Heart right ventricle (tissue), 16 donors: ENCODE data around the gene ARL6. TPM values are rescaled to one million over a fixed set of nuclear protein-coding genes. Genes with fewer than 3 reads are reported as not detected.
A peak's percentile ranks its signal among the peaks of the same experiment; 100 is the strongest.

Experiments used
- ATAC-seq, 8 donors: fragments of 200-7000 bp; cut with Tn5 transposase; one replicate each; pipeline ENCODE4 v1.9.1; 2020; ENCODE audit warnings: mild to moderate bottlenecking in 8 of 8, moderate library complexity in 8 of 8, moderate number of reproducible peaks in 1 of 8
- DNase-seq, 2 donors: peaks; one replicate each; pipeline ENCODE4 v3.0.0-alpha.2; 2020
- H3K27ac ChIP-seq, 10 donors: fragments of 200-600 bp; sonication (generic) in 2 of 10; one replicate each; pipeline versions ENCODE4 v1.5.0 to v1.8.0; 2020 to 2022; ENCODE audit warnings: mild to moderate bottlenecking in 3 of 10
- H3K27me3 ChIP-seq, 7 donors: fragments of 200-600 bp; one replicate each; pipeline ENCODE4 v1.8.0; 2021 to 2022; ENCODE audit warnings: mild to moderate bottlenecking in 2 of 7
- H3K36me3 ChIP-seq, 9 donors: fragments of 200-600 bp; sonication (generic) in 1 of 9; one replicate each; pipeline versions ENCODE4 v1.5.0 to v1.8.0; 2020 to 2022; ENCODE audit warnings: mild to moderate bottlenecking in 2 of 9
- H3K4me1 ChIP-seq, 9 donors: fragments of 200-600 bp; sonication (generic) in 1 of 9; one replicate each; pipeline versions ENCODE4 v1.5.0 to v1.8.0; 2020 to 2022; ENCODE audit warnings: mild to moderate bottlenecking in 4 of 9
- H3K4me3 ChIP-seq, 10 donors: fragments of 200-600 bp; sonication (generic) in 2 of 10; one replicate each; pipeline versions ENCODE4 v1.5.0 to v1.8.0; 2020 to 2022; ENCODE audit warnings: mild to moderate bottlenecking in 7 of 10, moderate library complexity in 2 of 10
- H3K9me3 ChIP-seq, 11 donors: fragments of 200-600 bp in 10 of 11; sonication (generic) in 2 of 11; one replicate each; pipeline versions ENCODE4 v1.5.0 to v1.8.0; 2013 to 2022; ENCODE audit warnings: mild to moderate bottlenecking in 2 of 11, control low read depth in 1 of 11, moderate library complexity in 1 of 11
- WGBS, 2 donors: extraction: QIAGEN DNeasy Blood & Tissue Kit; methylation state at CpG; one replicate each; pipeline ENCODE4 v1.1.7; 2013; ENCODE audit warnings: inconsistent platforms in 1 of 2; 5-methylcytosine and 5-hydroxymethylcytosine counted together
- intact Hi-C, 10 donors: fragments of 100-400 bp; cut with DNase I; formaldehyde crosslinking; loops; one replicate each; pipeline versions ENCODE4 v1.11.1 to v1.14.2; 2022
- polyA plus RNA-seq, 2 donors: library from polyadenylated mRNA; stranded (reverse); fragments of 200-250 nt; gene quantifications; one replicate each; pipeline ENCODE4 v1.2.3, GENCODE V29; 2013
- total RNA-seq, 10 donors: library from RNA; stranded (reverse); fragmentation: NEBNext Ultra II Directional in 3 of 10; extraction: Animal tissue kit (Norgen Biotek cat#: 25700) in 3 of 10; gene quantifications; one replicate each; pipeline versions ENCODE4 v1.2.1 to v1.2.4, GENCODE V29; 2021 to 2023
- TF ChIP-seq, protein P1 (sequence below), 9 donors: fragments of 200-600 bp; sonication (generic) in 2 of 9; IDR thresholded peaks; one replicate each; pipeline versions ENCODE4 v1.5.0 to v1.8.0; 2021 to 2022; ENCODE audit warnings: antibody characterized with exemption in 9 of 9, mild to moderate bottlenecking in 5 of 9, moderate library complexity in 1 of 9
- donor health status: Arrhythmogenic right ventricular cardiomyopathy.
- donor health status: ischemic (EF 13 %, LVEDD 7.1; RV severe dilation, severe dysfunction).
- donor health status: healthy with polysubstance abuse.
- donor health status: DM: no; HTN: yes; CAD: no.
- donor health status: DM: no; HTN: no; CAD: no.
- donor health status: ischemic (EF 25% LVEDD 6.9; RV normal size, moderate dysfunction).
- donor health status: ischemic (EF 25% LVEDD 5.7; RV mildly dilated, moderate dysfunction).
- donor health status: healthy.
- donor health status: DM: yes; HTN: yes; CAD: no.
- donor health status: Ischemic cardiomyopathy.
- donor health status: ischemic (EF 35%, LVEDD 5.7; RV mildly dilated, moderate dysfunction).
- donor health status: nonischemic (EF 11% LVEDD 7.7; RV severe dilation, severe dysfunction).
- donor health status: DM: yes; HTN: yes; CAD: no.
- donor health status: PGD.
- donor health status: ischemic (EF 29% LVEDD 5.4; RV normal size, mild dysfunction).
- donor health status: nonischemic (EF 23%, LVEDD 6.1; RV moderate dilation, normal function).

The ARL6 gene
- total and polyA plus RNA-seq, 12 donors = 2.2 to 5.7 (median 4.2) TPM

- no peaks in the 10 kb centered on the region for H3K36me3 ChIP-seq
- no peak for DNase-seq
- peaks cover 0 to 7% (median 0%) of the 10 kb centered on the region in 7 donors for H3K27me3 ChIP-seq
- peak overlapping the region in 7 of 10 donors; percentile 72 to 87 (median 84) for H3K4me3 ChIP-seq
- peak overlapping the region in 2 of 10 donors; percentile 90 to 95 for H3K27ac ChIP-seq
- H3K9me3 ChIP-seq = no peaks in the 10 kb centered on the region
- intact Hi-C loops = loop anchor here in 6 of 10 donors (2.0 to 10.0 kb wide), 8 partner anchors 42 to 158 kb away; partner anchors contain the start of gene RIOX2 (in 2 of the 6)
- TF ChIP-seq, protein P1, sequence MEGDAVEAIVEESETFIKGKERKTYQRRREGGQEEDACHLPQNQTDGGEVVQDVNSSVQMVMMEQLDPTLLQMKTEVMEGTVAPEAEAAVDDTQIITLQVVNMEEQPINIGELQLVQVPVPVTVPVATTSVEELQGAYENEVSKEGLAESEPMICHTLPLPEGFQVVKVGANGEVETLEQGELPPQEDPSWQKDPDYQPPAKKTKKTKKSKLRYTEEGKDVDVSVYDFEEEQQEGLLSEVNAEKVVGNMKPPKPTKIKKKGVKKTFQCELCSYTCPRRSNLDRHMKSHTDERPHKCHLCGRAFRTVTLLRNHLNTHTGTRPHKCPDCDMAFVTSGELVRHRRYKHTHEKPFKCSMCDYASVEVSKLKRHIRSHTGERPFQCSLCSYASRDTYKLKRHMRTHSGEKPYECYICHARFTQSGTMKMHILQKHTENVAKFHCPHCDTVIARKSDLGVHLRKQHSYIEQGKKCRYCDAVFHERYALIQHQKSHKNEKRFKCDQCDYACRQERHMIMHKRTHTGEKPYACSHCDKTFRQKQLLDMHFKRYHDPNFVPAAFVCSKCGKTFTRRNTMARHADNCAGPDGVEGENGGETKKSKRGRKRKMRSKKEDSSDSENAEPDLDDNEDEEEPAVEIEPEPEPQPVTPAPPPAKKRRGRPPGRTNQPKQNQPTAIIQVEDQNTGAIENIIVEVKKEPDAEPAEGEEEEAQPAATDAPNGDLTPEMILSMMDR (IDR thresholded peaks at IDR 0.05) = no peak
- no peak for ATAC-seq
- H3K4me1 ChIP-seq = peaks cover 0 to 39% (median 23%) of the 10 kb centered on the region in 9 donors
- 88 to 89% methylated on average over 5 of the region's 5 CpGs for whole genome bisulfite sequencing, 2 donors
Measured at GRCh38 chr3:97820780-97821179, 56.2 kb downstream of the ARL6 start.

- Histone ChIP-seq H3K4me1 (peaks cover 0 to 41% (median 26%) of the 10 kb centered on the region in 9 donors), H3K27ac (peak overlapping the region; percentile 72 to 95 (median 92)), H3K4me3 (peak overlapping the region; percentile 69 to 94 (median 84)), H3K36me3 (no peaks in the 10 kb centered on the region), H3K9me3 (no peaks in the 10 kb centered on the region), H3K27me3 (peaks cover 0 to 7% (median 0%) of the 10 kb centered on the region in 7 donors)
- ATAC-seq (peak; percentile 1 to 51 (median 31)), DNase-seq (peak; percentile 39 to 48)
- 1% methylated on average over 23 of the region's 23 CpGs for WGBS, 2 donors
- TF ChIP-seq, protein P1 (IDR thresholded peaks at IDR 0.05) = no peak
- intact Hi-C loops = loop anchor here in 6 of 10 donors (2.0 to 10.0 kb wide), 8 partner anchors 41 to 157 kb away; partner anchors contain the start of gene RIOX2 (in 2 of the 6)
Measured at GRCh38 chr3:97821287-97821773, 56.8 kb downstream of the ARL6 start.

GRCh38 chr3:97821774-97822358 is 57.3 kb downstream of the ARL6 start, which contains the start of gene CRYBG3:
Gene CRYBG3, plus strand, starts transcription at chr3:97822011. Its CDS starts 196 bp downstream, at chr3:97822207.
- H3K4me3 ChIP-seq = peak within 1 kb of the TSS; percentile 69 to 94 (median 84)
- ATAC-seq = peak; percentile 96 to 99 (median 98)
- peak within 1 kb of the TSS; percentile 72 to 95 (median 92) for H3K27ac ChIP-seq
- 1% methylated on average over 61 to 66 of the region's 66 CpGs for WGBS, 2 donors
- H3K4me1 ChIP-seq = peaks cover under 1 to 41% (median 32%) of the 10 kb centered on the region in 9 donors
- intact Hi-C loops = loop anchor here in 6 of 10 donors (2.0 to 10.0 kb wide), 9 partner anchors 40 to 157 kb away; partner anchors contain the start of gene RIOX2 (in 2 of the 6)
- no peaks in the 10 kb centered on the region for H3K9me3 ChIP-seq
- peaks cover 0 to 7% (median 0%) of the 10 kb centered on the region in 7 donors for H3K27me3 ChIP-seq
- no peaks in the 10 kb centered on the region for H3K36me3 ChIP-seq
- DNase-seq = peak; percentile 83 to 90
- TF ChIP-seq, protein P1 (IDR thresholded peaks at IDR 0.05) = peak in 8 of 9 donors; percentile 12 to 63 (median 24)

GRCh38 chr3:97822359-97822775 is 57.8 kb downstream of the ARL6 start:
- peaks cover 0 to 7% (median 0%) of the 10 kb centered on the region in 7 donors for H3K27me3 ChIP-seq
- intact Hi-C loops = loop anchor here in 6 of 10 donors (2.0 to 10.0 kb wide), 8 partner anchors 40 to 152 kb away; partner anchors contain the start of gene RIOX2 (in 2 of the 6)
- no peaks in the 10 kb centered on the region for H3K36me3 ChIP-seq
- TF ChIP-seq, protein P1 (IDR thresholded peaks at IDR 0.05) = no peak
- no peaks in the 10 kb centered on the region for H3K9me3 ChIP-seq
- H3K27ac ChIP-seq = peak overlapping the region; percentile 72 to 95 (median 92)
- WGBS, 2 donors = 0 to 1% methylated on average over 36 of the region's 36 CpGs
- H3K4me1 ChIP-seq = peaks cover 4 to 44% (median 37%) of the 10 kb centered on the region in 9 donors
- H3K4me3 ChIP-seq = peak overlapping the region; percentile 69 to 94 (median 84)
- DNase-seq (peak; percentile 50 to 60), ATAC-seq (peak; percentile 55 to 77 (median 66))
